PC-9 (cell line): ENCODE measurements around the gene CRTC3. TPM values are rescaled to one million over a fixed set of nuclear protein-coding genes. Genes with fewer than 3 reads are reported as not detected.

Experiments
- BruUV-seq: library from RNA; stranded (reverse); fragments of 400-500 nt; replicated peaks from 2 replicates; lab custom pipeline; 2021; lab: Mats Ljungman, UMichigan
- CTCF ChIA-PET: fragments of 300-600 bp; sonication (Branson Sonifier 250); formaldehyde crosslinking; loops from one replicate; lab custom pipeline; 2022; ENCODE audit warnings: antibody characterized with exemption; lab: Charles Lee
- POLR2A ChIA-PET: fragments of 300-600 bp; sonication (Branson Sonifier 250); formaldehyde crosslinking; loops from one replicate; lab custom pipeline; 2022; ENCODE audit warnings: antibody characterized with exemption; ENCODE audit not compliant: unreplicated experiment; lab: Charles Lee
- DNase-seq, 2 experiments: peaks; one replicate each; pipeline versions ENCODE4 v3.0.0 to v3.0.0-alpha.2; 2015 to 2022; ENCODE audit warnings: mixed read lengths in 1 of 2
- H2AFZ ChIP-seq: fragments of 200-600 bp; sonication (generic); 2 replicates; pipeline ENCODE4 v1.8.1; 2017; ENCODE audit warnings: antibody characterized with exemption
- H3F3A ChIP-seq: fragments of 200-600 bp; sonication (generic); 2 replicates; pipeline ENCODE4 v1.8.1; 2017; ENCODE audit warnings: antibody characterized with exemption, mild to moderate bottlenecking, low read depth; ENCODE audit not compliant: insufficient read depth
- H3K27ac ChIP-seq: fragments of 200-600 bp; sonication (generic); 2 replicates; pipeline ENCODE4 v1.6.1; 2016; ENCODE audit warnings: mixed run types
- H3K27me3 ChIP-seq: fragments of 200-600 bp; sonication (generic); 2 replicates; pipeline ENCODE4 v1.6.1; 2016; ENCODE audit warnings: low read depth, mixed run types; ENCODE audit not compliant: insufficient read depth
- H3K36me3 ChIP-seq: fragments of 200-600 bp; sonication (generic); 2 replicates; pipeline ENCODE4 v1.6.1; 2016; ENCODE audit warnings: low read depth, mixed run types
- H3K4me1 ChIP-seq: fragments of 200-600 bp; sonication (generic); replicated peaks from 2 replicates; pipeline ENCODE4 v1.6.1; 2016; ENCODE audit warnings: mixed run types; ENCODE audit not compliant: insufficient read depth
- H3K4me2 ChIP-seq: fragments of 200-600 bp; sonication (generic); 2 replicates; pipeline ENCODE4 v1.6.1; 2017; ENCODE audit warnings: mixed run types
- H3K4me3 ChIP-seq: fragments of 200-600 bp; sonication (generic); 2 replicates; pipeline ENCODE4 v1.6.1; 2016; ENCODE audit warnings: mixed run types
- H3K79me2 ChIP-seq: fragments of 200-600 bp; sonication (generic); 2 replicates; pipeline ENCODE4 v1.6.1; 2017; ENCODE audit warnings: low read depth, mixed run types
- H3K9me2 ChIP-seq: fragments of 200-600 bp; sonication (generic); 2 replicates; pipeline ENCODE4 v1.8.1; 2017; ENCODE audit warnings: mild to moderate bottlenecking; ENCODE audit not compliant: insufficient read depth
- H3K9me3 ChIP-seq: fragments of 200-600 bp; sonication (generic); 2 replicates; pipeline ENCODE4 v1.8.1; 2016; ENCODE audit warnings: low read depth; ENCODE audit not compliant: insufficient read depth
- H4K20me1 ChIP-seq: fragments of 200-600 bp; sonication (generic); 2 replicates; pipeline ENCODE4 v1.8.1; 2017; ENCODE audit not compliant: insufficient read depth
- EZH2 ChIP-seq: fragments of 200-600 bp; sonication (generic); IDR thresholded peaks from 2 replicates; pipeline ENCODE4 v1.8.0; 2017; ENCODE audit warnings: antibody characterized with exemption, low read depth
- intact Hi-C: fragments of 100-400 bp; cut with micrococcal nuclease; formaldehyde crosslinking; loops from one replicate; pipeline ENCODE4 v1.10.0; 2022; ENCODE audit not compliant: unreplicated experiment
- total RNA-seq: library from RNA; stranded (reverse); gene quantifications from 2 replicates; pipeline ENCODE4 v1.2.3, GENCODE V29; 2021
- TF ChIP-seq, protein P1 (sequence below): fragments of 200-600 bp; sonication (generic); conservative IDR thresholded peaks from 2 replicates; pipeline ENCODE4 v1.6.1; 2017; ENCODE audit warnings: mixed run types, antibody characterized with exemption, mild to moderate bottlenecking, moderate library complexity

The CRTC3 gene
- total RNA-seq, 1 experiment from 2014 or later = 18.6 TPM

- no peaks in the 10 kb centered on the region for H4K20me1 ChIP-seq
- no peak for DNase-seq
- CTCF ChIA-PET = no interaction called here
- intact Hi-C loops = no loop called here
- TF ChIP-seq, protein P1, sequence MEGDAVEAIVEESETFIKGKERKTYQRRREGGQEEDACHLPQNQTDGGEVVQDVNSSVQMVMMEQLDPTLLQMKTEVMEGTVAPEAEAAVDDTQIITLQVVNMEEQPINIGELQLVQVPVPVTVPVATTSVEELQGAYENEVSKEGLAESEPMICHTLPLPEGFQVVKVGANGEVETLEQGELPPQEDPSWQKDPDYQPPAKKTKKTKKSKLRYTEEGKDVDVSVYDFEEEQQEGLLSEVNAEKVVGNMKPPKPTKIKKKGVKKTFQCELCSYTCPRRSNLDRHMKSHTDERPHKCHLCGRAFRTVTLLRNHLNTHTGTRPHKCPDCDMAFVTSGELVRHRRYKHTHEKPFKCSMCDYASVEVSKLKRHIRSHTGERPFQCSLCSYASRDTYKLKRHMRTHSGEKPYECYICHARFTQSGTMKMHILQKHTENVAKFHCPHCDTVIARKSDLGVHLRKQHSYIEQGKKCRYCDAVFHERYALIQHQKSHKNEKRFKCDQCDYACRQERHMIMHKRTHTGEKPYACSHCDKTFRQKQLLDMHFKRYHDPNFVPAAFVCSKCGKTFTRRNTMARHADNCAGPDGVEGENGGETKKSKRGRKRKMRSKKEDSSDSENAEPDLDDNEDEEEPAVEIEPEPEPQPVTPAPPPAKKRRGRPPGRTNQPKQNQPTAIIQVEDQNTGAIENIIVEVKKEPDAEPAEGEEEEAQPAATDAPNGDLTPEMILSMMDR = no peak
- TF ChIP-seq EZH2 = no peak
- H3K36me3 ChIP-seq = no peaks in the 10 kb centered on the region
- peaks cover 14% of the 10 kb centered on the region for H3K4me1 ChIP-seq
- H3K27me3 ChIP-seq = no peaks in the 10 kb centered on the region
- H3K27ac ChIP-seq = no peak overlapping the region
- no peaks in the 10 kb centered on the region; the same call in 1 of the 2 replicates for H3K79me2 ChIP-seq
- POLR2A ChIA-PET = no interaction called here
- no peak overlapping the region for H3K4me3 ChIP-seq
- no peaks in the 10 kb centered on the region for H3K9me3 ChIP-seq
- H3K4me2 ChIP-seq = no peak overlapping the region
- H2AFZ ChIP-seq = no peak overlapping the region
- H3K9me2 ChIP-seq = no peaks in the 10 kb centered on the region
- H3F3A ChIP-seq = peaks cover 16% of the 10 kb centered on the region
- BruUV-seq = no TSS peak
These were observed 67.2 kb downstream of the CRTC3 start for GRCh38 chr15:90596943-90597342.

DNA sequence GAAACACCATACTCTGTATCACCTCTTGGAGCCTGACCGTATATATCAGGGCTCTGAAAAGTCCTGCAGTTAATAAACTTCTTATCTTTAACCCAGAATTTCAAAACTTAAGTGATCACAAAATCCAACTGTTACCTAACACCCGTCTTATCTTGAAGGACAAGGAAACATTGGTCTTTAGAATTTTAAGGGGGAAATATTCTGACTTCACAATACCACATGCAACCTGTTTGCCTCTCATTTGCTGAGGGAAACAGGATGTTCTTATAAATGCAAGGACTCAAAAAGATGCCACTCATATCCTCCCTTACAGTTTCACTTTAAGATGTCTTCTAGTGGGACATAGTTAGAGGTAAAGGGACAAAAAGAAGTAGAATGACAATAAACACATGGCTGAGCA, 67.9 kb downstream of the CRTC3 start:
- Histone ChIP-seq H3K4me2 (no peak overlapping the region), H3K79me2 (no peaks in the 10 kb centered on the region; the same call in 1 of the 2 replicates), H3K36me3 (no peaks in the 10 kb centered on the region), H4K20me1 (no peaks in the 10 kb centered on the region), H3K27me3 (no peaks in the 10 kb centered on the region), H3K4me1 (peaks cover 7% of the 10 kb centered on the region), H3K9me2 (no peaks in the 10 kb centered on the region), H3K9me3 (no peaks in the 10 kb centered on the region), H2AFZ (no peak overlapping the region), H3K27ac (no peak overlapping the region), H3F3A (peaks cover 9% of the 10 kb centered on the region), H3K4me3 (no peak overlapping the region)
- CTCF ChIA-PET = no interaction called here
- BruUV-seq = no TSS peak
- TF ChIP-seq, protein P1 = no peak
- no peak for TF ChIP-seq EZH2
- no peak for DNase-seq
- intact Hi-C loops = no loop called here
- POLR2A ChIA-PET = no interaction called here

DNA sequence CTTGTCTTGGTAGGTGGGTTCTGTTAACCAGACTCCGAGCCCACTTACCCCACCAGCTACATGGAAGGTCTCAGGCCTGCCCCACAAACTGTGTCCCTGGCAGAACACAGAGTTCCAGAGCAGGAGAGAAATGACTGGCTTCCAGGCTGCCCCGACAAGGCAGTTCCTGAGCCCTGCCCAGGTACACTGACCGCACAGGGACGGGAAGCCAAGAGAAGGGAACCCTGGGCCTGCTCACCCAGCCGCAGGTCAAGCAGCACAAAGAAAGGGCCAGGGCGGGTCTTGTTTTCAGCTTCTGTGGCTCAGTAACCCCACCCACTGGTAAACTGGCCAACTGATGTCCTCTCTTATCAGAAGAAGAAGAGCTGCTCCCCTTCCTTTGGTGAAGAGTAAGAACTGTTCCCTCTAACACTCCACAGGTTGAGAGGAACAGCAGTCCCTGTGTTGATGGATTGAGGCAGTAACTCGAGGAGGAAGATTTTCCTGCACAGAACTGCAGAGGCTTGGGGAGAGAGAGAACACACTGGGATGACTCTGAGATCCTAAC, 68.4 kb downstream of the CRTC3 start:
- Histone ChIP-seq H3F3A (peaks cover 4% of the 10 kb centered on the region; the same call in 1 of the 2 replicates), H3K4me1 (peaks cover 2% of the 10 kb centered on the region; the same call in 1 of the 2 replicates), H3K4me2 (no peak overlapping the region), H3K27me3 (no peaks in the 10 kb centered on the region), H2AFZ (no peak overlapping the region), H3K36me3 (no peaks in the 10 kb centered on the region), H3K27ac (no peak overlapping the region), H4K20me1 (no peaks in the 10 kb centered on the region), H3K79me2 (no peaks in the 10 kb centered on the region; the same call in 1 of the 2 replicates), H3K9me3 (no peaks in the 10 kb centered on the region), H3K9me2 (no peaks in the 10 kb centered on the region), H3K4me3 (no peak overlapping the region)
- ChIA-PET POLR2A (no interaction called here), CTCF (no interaction called here)
- peak in 1 of 2 experiments; percentile 65 for DNase-seq
- intact Hi-C loops = no loop called here
- TF ChIP-seq, protein P1 = no peak
- no peak for TF ChIP-seq EZH2
- no TSS peak for BruUV-seq
